HG03097 (cell line): ENCODE data around the gene CRYBA4.
A peak's percentile ranks its signal among the peaks of the same experiment; 100 is the strongest.

ENCODE experiments used
- ATAC-seq: cut with Tn5 transposase; IDR thresholded peaks from one replicate; pipeline ENCODE4 v1.9.1; 2021; ENCODE audit not compliant: unreplicated experiment, low FRiP score

CRYBA4 gene

DNA sequence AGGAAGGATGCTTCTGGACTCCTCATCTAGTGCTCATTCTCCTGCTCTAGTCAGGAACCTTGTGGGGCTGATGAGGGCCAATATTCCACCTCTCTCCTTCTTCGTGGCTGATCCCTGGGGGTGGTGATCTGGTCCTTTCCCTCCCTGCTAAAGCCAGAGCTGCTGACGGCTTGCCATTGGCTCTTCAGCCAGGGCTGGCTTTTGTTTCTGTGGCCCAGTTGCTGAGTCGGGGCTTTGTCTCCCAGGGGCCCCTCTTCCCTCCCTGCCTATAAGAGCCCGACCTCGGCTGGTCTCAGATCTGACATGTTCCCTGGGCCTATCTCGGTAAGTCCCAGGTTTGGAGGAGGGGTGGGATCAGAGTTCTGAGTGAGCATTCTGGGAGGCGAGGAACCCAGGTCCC, at the start of gene CRYBA4:
Gene CRYBA4 (plus strand): TSS at position 301 of the 400 bp plus-strand sequence. CDS start 634 bp downstream, outside the sequence.
- no peak for ATAC-seq

- ATAC-seq, result no peak
Measured at GRCh38 chr22:26573026-26573662, 48.6 kb upstream of the CRYBA4 start.

GRCh38 chr22:26574001-26574723, 47.6 kb upstream of the CRYBA4 start:
- ATAC-seq, result no peak

DNA sequence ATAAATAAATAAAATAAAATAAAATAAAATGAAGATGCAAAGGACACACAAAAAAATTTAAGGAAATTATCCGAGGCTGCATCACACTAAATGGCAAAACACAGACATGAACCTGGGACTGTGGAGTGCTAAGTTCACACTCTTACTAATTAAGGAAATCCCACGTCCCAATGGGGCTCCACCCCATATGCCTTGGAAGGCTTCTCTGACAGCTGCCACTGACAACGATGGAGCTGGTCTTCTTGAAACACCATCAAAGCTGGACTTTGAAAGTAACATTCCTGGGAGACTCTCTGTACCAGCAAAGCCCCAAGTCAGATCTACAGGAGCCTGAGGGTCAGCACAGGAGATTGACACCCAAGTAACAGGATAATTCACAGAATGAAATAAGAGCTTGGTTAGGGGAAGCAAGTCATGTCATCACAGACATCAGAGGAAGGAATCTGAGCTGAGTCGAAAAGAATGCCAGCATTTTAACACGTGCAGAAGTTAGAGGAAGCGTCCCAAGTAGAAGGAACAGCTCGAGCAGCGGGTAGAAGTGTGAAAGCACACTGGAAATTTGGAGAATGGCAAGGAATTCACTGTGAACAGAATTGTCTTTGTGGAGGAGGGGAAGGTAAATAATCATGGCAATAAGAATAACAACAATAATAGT, 45.6 kb upstream of the CRYBA4 start:
- no peak for ATAC-seq

DNA sequence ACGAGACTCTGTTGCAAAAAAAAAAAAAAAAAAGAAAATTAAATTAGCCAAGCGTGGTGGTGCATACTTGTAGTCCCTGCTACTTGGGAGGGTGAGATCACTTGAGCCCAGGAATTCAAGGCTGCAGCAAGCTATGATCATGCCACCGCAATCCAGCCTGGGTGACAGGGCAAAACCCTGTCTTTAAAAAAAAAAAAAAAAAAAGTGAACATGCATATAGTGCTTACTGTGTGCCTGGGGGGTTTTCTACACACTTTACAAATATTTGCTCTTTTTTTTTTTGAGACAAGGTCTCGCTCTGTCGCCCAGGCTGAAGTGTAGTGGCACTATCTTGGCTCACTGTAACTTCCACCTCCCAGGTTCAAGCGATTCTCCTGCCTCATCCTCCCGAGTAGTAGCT, 44.7 kb upstream of the CRYBA4 start:
- no peak for ATAC-seq

DNA sequence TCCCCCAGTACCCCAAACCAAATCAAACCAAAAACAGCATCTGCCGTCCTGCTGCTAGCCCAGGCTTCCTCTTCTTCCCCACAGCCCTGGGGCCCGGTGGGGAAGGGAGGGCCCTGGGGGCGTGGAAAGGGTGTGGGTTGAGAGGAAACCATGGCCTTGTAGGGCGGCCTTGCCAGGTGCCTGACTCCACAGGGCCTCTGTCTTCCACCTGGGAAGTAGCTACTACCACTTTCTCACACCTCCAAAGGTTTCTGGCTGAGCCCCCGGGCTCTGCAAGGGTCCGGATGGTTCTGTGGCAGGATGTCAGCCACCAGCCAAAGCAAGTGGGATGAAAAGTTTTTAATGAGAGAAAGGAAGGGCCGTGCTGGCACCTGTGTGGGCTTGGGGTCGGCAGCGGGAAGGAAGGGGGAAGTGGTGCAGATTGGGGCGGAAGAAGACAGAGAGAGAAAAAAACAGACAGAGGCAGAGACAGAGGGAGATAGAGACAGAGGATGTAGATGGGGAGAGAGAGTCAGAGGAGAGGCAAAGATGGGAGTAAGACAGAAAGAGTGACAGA, 42.4 kb upstream of the CRYBA4 start:
- ATAC-seq, result no peak

DNA sequence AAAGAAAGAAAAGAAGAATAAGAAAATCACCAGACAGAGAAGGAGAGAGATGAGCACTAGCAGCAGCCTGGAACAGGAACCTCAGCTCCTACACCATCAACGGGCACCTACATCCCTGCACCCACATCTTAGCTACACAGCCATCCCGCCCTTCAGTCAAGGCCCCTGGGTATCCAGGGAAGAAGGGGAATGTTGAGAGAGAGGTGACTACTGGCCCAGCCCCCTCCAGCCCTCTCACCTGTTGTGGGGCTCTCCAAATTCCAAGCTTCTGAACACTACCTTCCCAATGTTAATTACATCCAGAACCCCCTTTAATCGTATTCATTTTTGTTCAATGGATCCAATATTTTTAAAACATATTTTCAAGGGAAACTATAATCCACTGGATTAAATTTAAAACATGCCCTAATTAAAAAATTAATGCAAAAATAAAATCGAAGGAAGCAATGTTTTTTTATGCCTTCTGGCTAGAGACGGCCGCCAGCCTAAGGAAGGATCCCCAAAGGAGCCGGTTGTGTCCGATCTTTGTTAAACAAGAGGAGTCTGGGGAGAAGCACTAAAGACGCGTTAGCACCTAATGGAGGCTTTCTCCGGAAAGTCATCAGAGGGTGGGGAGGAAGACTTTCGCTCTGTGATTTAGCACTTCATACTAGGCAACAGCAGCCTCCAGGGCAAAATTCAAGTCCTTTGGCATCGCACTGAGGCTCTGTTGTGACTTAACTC, 41.4 kb upstream of the CRYBA4 start:
- ATAC-seq, result no peak

GRCh38 chr22:26581026-26581425, 40.7 kb upstream of the CRYBA4 start:
- no peak for ATAC-seq

DNA sequence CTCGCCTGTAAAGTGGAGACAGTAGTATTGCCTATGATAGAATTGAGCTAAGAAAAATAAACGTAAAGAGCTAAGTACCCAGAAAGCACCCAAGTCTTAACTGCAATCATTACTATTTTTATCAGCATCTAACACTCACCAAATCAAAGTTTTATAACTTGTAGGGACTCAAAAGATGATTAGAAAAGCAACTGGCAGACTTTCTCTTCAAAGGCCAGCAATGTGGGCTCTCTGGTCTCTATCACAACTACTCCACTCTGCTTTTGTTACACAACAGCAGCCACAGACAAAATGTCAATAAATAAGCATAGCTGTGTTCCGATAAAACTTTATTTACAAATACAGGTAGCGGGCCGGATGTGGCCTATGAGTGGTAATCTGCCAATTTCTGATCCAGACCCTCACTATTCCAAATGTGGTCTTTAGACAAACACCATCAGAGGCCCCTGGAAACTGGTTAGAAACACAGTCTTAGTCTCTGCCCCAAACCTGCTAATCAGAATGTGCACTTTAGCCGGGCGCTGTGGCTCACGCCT, 40.1 kb upstream of the CRYBA4 start:
- no peak for ATAC-seq

DNA sequence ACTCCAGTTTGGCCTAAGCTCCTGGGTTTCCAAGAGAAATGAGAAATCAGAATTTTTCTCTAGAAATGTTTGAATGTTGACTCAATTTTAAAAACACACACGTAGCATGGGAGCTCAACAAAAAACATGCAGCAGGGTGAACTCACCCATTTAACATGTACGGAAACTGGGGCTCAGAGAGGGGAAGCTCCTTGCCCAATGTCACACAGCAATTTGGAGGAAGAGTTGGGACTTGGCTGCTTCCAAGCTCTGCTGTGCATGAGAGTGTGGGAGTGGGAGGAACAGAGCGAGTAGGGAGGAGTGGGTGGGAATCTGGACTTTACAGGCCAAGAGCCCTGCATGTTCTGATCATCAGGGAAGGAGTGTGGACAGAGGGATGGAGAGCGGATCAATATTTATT, 37.8 kb upstream of the CRYBA4 start:
- ATAC-seq, result no peak

GRCh38 chr22:26585104-26585790, 36.5 kb upstream of the CRYBA4 start:
- no peak for ATAC-seq

DNA sequence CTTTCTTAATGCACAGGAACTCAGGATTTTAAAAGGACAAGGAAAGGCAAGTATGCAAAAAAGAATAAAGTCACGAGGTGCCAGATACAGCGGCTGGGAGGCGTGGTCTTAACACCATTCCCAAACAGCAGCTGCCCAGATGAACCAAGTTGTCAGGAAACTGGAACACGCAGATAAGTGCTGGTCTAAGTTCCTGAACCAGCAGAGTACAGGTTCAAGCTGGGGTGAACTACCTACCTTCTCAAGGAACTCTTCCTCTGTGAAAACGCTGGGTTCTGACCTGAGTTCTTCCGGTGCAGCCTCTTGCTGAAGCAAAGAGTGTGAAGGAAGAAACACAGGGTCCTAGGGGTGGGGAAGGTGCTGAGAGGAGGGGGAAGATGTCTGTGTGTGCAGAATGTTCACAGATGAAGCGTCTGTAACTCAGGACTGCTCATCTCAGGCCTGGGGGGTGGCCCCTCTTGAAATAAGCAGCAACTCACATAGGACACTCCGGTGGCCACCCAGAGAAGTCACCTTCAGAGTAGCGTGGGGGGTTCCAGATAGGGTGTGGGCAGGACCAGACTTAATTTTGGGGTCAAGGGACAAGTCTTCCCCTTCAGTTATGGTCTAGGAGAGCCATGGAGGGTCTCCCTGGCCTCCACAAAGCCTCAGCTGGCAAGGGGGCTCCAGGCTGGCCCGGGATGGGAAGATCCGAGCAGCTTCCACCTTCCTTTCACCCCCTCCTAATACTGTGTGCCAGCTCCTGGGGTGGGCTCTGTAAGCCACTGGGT, 35.0 kb upstream of the CRYBA4 start:
- no peak for ATAC-seq

DNA sequence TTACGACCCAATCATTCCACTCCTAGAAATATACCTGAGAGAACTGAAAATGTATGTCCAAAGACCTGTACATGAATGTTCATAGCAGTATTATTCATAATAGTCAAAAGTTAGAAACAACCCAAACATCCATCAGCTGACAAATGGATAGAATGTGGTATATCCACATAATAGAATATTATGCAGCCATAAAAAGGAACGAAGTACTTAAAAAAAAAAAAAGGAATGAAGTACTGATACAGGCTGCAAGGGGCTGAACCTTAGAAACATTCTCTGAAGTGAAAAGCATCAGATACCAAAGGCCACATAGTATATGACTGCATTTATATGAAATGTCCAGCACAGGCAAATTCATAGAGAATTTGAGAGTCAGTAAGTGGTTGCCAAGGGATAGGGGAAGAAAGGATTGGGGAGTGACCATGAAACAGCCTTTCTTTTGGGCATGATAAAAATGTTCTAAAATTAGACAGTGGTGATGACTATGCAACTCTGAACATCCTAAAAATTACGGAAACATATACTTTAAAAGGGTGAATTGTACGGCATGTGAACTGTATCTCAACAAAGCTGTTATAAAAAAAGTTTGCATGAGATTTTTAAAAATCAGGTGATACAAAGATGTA, 33.7 kb upstream of the CRYBA4 start:
- ATAC-seq, result no peak

GRCh38 chr22:26588729-26589366, 32.9 kb upstream of the CRYBA4 start:
- ATAC-seq, result no peak

- no peak for ATAC-seq
Measured at GRCh38 chr22:26589367-26589844, 32.4 kb upstream of the CRYBA4 start.

- peak; percentile 53 for ATAC-seq
Measured at GRCh38 chr22:26589845-26590736, 31.7 kb upstream of the CRYBA4 start, which contains the start of gene TPST2. TSS of gene TPST2 (minus strand) at chr22:26590132. CDS start at chr22:26541630, 48,502 bp downstream.

GRCh38 chr22:26592421-26592891, 29.3 kb upstream of the CRYBA4 start:
- peak; percentile 54 for ATAC-seq
